ENCODE results near the gene CYB5D1.

CYB5D1 gene

GRCh38 chr17:7881276-7882054, 23.7 kb downstream of the CYB5D1 start:
- no peak overlapping the region for H3K27ac ChIP-seq
- TF ChIP-seq, protein P1, sequence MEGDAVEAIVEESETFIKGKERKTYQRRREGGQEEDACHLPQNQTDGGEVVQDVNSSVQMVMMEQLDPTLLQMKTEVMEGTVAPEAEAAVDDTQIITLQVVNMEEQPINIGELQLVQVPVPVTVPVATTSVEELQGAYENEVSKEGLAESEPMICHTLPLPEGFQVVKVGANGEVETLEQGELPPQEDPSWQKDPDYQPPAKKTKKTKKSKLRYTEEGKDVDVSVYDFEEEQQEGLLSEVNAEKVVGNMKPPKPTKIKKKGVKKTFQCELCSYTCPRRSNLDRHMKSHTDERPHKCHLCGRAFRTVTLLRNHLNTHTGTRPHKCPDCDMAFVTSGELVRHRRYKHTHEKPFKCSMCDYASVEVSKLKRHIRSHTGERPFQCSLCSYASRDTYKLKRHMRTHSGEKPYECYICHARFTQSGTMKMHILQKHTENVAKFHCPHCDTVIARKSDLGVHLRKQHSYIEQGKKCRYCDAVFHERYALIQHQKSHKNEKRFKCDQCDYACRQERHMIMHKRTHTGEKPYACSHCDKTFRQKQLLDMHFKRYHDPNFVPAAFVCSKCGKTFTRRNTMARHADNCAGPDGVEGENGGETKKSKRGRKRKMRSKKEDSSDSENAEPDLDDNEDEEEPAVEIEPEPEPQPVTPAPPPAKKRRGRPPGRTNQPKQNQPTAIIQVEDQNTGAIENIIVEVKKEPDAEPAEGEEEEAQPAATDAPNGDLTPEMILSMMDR (conservative IDR thresholded peaks at IDR 0.05) = no peak
- TF ChIP-seq ZFX (IDR thresholded peaks at IDR 0.05) = no peak

GRCh38 chr17:7882068-7882467, 24.3 kb downstream of the CYB5D1 start:
- H3K27ac ChIP-seq = no peak overlapping the region
- TF ChIP-seq ZFX (IDR thresholded peaks at IDR 0.05) = no peak
- TF ChIP-seq, protein P1 (conservative IDR thresholded peaks at IDR 0.05) = no peak

- TF ChIP-seq ZFX (IDR thresholded peaks at IDR 0.05) = no peak
- TF ChIP-seq, protein P1 (conservative IDR thresholded peaks at IDR 0.05) = no peak
- no peak overlapping the region for H3K27ac ChIP-seq
Measured at GRCh38 chr17:7882629-7883028, 24.8 kb downstream of the CYB5D1 start.

DNA sequence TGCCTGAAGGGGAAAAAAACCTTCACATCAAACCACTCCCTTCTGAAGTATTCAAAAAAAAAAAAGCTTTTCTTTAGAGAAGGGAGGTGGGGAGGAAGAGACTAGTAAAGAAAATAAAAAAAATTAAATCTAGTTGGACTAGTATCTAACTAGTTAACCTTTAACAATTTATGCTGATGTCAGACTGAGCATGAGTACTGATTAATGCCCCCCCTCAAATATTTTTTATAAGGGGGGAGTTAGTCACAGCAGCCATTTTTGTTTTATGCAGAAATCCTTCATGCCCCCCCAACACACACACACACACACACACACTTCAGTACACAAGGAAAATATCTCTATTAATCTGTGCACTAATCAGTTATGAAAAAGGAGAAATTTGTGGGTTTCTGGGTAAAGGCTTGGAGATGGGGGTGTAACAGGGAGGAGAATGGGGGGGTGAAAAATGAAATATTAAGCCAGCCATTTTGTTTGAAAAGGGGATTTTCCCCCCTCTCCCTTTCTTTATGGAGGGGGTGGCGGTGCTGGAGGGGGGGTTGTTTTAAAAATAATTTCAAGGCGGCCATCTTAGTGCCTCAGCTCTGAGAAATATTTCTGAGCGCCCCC, 26.1 kb downstream of the CYB5D1 start:
- no peak overlapping the region for H3K27ac ChIP-seq

DNA sequence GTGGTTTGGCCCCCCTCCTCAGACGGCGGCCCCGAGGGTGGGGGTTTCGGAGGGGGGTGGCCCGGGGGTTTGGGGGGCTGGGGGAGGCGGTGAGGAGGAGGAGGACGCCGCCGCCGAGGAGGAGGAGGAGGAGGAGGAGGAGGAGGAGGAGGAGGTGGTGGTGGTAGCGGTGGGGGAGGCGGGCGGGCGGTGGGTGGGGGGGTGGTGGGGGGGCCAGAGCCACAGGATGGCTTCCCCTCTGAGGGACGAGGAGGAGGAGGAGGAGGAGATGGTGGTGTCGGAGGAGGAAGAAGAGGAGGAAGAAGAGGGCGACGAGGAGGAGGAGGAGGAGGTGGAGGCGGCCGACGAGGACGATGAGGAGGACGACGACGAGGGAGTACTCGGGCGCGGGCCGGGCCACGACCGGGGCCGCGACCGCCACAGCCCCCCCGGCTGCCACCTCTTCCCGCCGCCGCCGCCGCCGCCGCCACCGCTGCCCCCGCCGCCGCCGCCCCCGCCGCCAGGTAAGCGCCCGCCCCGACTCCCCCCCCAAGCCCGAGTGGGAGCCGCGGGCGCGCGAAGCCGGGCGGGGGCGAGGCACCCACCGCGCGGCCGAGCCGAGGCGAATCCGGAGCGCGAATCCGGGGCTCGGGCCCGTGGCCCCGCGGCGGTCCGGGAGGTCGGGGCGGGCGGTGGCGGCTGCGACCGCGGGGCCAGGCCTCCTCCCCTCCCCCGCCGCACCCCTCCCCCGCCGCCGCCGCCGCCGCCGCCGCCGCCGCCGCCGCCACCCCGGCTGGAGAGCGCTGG, 27.0 kb downstream of the CYB5D1 start:
- TF ChIP-seq, protein P1 (conservative IDR thresholded peaks at IDR 0.05) = no peak
- peak; percentile 59; the same call in 1 of the 2 replicates for TF ChIP-seq ZFX (IDR thresholded peaks at IDR 0.05)
- H3K27ac ChIP-seq = peak overlapping the region; percentile 100

More for the DNA sequence above, 26.1 kb downstream of the CYB5D1 start:
- no peak for TF ChIP-seq ZFX (IDR thresholded peaks at IDR 0.05)
- TF ChIP-seq, protein P1 (conservative IDR thresholded peaks at IDR 0.05) = no peak

- TF ChIP-seq, protein P1 (conservative IDR thresholded peaks at IDR 0.05) = no peak
- no peak for TF ChIP-seq ZFX (IDR thresholded peaks at IDR 0.05)
- peak overlapping the region; percentile 100 for H3K27ac ChIP-seq
Measured at GRCh38 chr17:7885367-7886226, 27.8 kb downstream of the CYB5D1 start.
